Activated T-cell treated with anti-CD3 and anti-CD28 coated beads for 48 hours (primary cell): Measurements from ENCODE around the gene IFT27.

ENCODE experiments used
- DNase-seq: peaks from one replicate; pipeline ENCODE4 v3.0.0-alpha.2; 2020; ENCODE audit warnings: low read depth

The IFT27 gene

DNA sequence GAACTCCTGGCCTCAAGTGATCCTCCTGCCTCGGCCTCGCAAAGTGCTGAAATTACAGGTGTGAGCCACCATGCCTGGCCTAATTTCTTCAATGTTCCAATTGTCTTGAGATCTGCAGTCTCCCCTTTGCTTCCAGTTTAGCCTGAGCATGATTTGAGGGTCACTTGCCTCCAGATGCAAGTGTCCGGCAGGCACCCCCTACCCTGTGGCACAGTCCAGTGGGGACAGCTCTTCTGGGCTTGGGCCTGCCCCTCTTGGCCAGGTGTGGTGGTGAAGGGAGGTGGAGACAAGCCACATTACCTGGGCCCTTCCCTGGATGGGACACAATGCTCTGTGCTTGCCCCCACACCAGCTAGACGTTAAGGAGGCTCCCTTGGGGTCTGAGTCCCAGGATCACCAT lies 51.1 kb downstream of the IFT27 start:
- DNase-seq, result no peak

DNA sequence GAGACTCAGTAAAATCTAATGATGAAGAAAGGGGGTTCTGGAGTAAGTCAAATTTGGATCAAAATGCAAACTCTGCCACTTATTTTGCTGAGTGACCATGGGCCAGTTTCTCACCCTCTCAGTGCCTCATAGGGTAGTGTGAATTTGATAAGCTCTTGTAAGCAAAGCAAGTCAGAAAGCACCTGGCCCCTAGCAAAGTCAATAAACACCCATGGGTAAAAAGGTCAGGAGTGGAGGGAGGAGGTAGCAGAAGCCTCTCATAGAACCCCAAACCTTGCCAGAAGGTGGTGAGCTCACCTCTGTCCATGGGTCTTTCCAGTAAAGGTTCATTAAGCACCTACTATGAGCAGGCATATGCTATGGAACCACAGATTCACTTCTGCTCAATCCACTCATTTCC lies 53.9 kb downstream of the IFT27 start:
- no peak for DNase-seq

DNA sequence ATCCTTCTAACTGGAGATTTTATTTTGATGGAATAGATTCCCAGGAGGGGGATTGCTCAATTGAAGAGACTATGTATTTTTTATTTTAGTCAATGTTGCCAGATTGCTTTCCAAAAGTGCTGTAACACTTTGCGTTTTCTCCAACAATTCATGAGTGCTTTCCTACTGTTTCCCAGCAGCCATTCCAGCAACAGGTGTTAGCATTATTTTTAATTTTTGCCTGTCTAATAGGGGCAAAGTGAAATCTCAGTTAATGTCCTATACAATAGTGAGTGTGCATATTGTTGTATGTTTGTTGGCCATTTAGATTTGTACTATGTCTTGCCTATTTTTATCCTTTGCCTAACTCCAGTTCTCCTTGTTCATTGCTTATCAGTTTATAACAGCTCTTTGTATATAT lies 60.3 kb downstream of the IFT27 start:
- no peak for DNase-seq

DNA sequence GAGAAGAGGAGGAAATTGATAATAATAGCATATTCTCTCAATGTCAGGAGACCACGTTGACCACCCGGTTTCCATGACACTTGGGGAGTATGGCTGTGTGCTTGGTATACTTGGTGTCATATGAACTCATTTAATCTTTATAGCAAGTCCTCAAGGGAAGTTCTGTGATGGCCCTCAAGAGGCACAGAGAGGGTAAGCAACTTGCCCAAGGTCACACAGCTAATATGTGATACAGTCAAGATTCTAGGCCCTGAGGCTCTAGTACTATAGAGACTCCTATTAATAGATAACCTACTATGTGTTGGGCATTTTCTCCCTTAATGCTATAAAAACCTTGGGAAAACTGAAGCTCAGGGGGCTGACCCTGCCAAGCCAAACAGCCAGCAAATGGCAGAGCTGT lies 61.8 kb downstream of the IFT27 start:
- no peak for DNase-seq

DNA sequence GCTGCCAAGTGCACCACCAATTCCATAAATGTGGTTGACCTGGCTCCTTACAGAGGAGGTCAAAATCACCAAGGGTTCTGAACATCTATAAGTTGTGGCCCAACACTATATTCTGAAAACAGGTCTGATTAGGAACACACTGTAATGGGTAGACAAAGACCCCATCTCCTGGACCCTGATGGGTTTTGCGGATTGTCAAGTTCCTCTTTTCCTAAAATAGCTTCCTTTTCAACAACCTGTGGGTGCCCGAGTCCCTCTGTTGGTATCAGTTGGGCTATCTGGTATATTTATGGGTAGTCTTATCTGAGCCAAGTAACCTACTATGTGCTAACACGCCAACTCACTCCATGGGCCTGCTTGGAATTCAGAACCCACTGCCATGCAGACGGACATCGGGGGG lies 62.5 kb downstream of the IFT27 start:
- DNase-seq, result no peak
